Astrocyte (in vitro differentiated cells and primary cell): ENCODE measurements around the gene TMPRSS9. TPM values are rescaled to one million over a fixed set of nuclear protein-coding genes. Genes with fewer than 3 reads are reported as not detected.

Experiments
- DNase-seq: peaks from one replicate; pipeline ENCODE4 v3.0.0-alpha.2; 2010; ENCODE audit warnings: low read depth
- FAIRE-seq: peaks from 2 replicates; lab custom pipeline; 2011; peaks lifted over from hg19 to GRCh38; lab: Jason Lieb, UNC
- H2AFZ ChIP-seq: 2 replicates; pipeline ENCODE4 v1.6.0; 2012; ENCODE audit warnings: low read depth, low read length, inconsistent platforms
- H3K27ac ChIP-seq: 2 replicates; pipeline ENCODE4 v1.5.1; 2011; ENCODE audit warnings: low read depth, low read length, inconsistent platforms
- H3K27me3 ChIP-seq: 2 replicates; pipeline ENCODE4 v1.6.0; 2011; ENCODE audit warnings: low read length, inconsistent platforms; ENCODE audit not compliant: insufficient read depth
- H3K36me3 ChIP-seq: 2 replicates; pipeline ENCODE4 v1.5.1; 2011; ENCODE audit warnings: low read length, inconsistent platforms; ENCODE audit not compliant: insufficient read depth
- H3K4me1 ChIP-seq: 2 replicates; pipeline ENCODE4 v1.5.1; 2011; ENCODE audit warnings: low read length, inconsistent platforms; ENCODE audit not compliant: insufficient read depth
- H3K4me2 ChIP-seq: 2 replicates; pipeline ENCODE4 v1.6.0; 2012; ENCODE audit warnings: low read length, inconsistent platforms
- H3K4me3 ChIP-seq: 2 replicates; pipeline ENCODE4 v1.5.1; 2011; ENCODE audit warnings: low read depth, mild to moderate bottlenecking, low read length, inconsistent platforms; ENCODE audit not compliant: insufficient read depth
- H3K79me2 ChIP-seq: 2 replicates; pipeline ENCODE4 v1.6.0; 2012; ENCODE audit warnings: mild to moderate bottlenecking, low read length, inconsistent platforms; ENCODE audit not compliant: insufficient read depth
- H3K9ac ChIP-seq: 2 replicates; pipeline ENCODE4 v1.6.0; 2012; ENCODE audit warnings: mild to moderate bottlenecking, low read length, inconsistent platforms
- H3K9me3 ChIP-seq: 2 replicates; pipeline ENCODE4 v1.5.1; 2012; ENCODE audit warnings: low read depth, mild to moderate bottlenecking, low read length, inconsistent platforms; ENCODE audit not compliant: insufficient read depth
- H4K20me1 ChIP-seq: 2 replicates; pipeline ENCODE4 v1.6.0; 2012; ENCODE audit warnings: low read length, inconsistent platforms; ENCODE audit not compliant: insufficient read depth
- H3K27ac Mint-ChIP-seq: one replicate; pipeline ENCODE4 v1.8.0; 2021; ENCODE audit warnings: mild to moderate bottlenecking, mixed read lengths; ENCODE audit not compliant: unreplicated experiment
- H3K27me3 Mint-ChIP-seq: one replicate; pipeline ENCODE4 v1.8.0; 2021; ENCODE audit warnings: low read depth, mixed read lengths; ENCODE audit not compliant: unreplicated experiment
- H3K36me3 Mint-ChIP-seq: one replicate; pipeline ENCODE4 v1.8.0; 2021; ENCODE audit warnings: low read depth, mixed read lengths; ENCODE audit not compliant: unreplicated experiment
- H3K4me1 Mint-ChIP-seq: one replicate; pipeline ENCODE4 v1.8.0; 2021; ENCODE audit warnings: low read depth, mixed read lengths; ENCODE audit not compliant: unreplicated experiment
- H3K4me3 Mint-ChIP-seq: one replicate; pipeline ENCODE4 v1.8.0; 2021; ENCODE audit warnings: mild to moderate bottlenecking, moderate library complexity, mixed read lengths; ENCODE audit not compliant: unreplicated experiment
- H3K9me3 Mint-ChIP-seq: one replicate; pipeline ENCODE4 v1.8.0; 2021; ENCODE audit warnings: mild to moderate bottlenecking, mixed read lengths; ENCODE audit not compliant: unreplicated experiment
- EZH2 ChIP-seq: IDR thresholded peaks from 2 replicates; pipeline ENCODE4 v1.6.1; 2012; ENCODE audit warnings: mild to moderate bottlenecking, low read length, inconsistent platforms; ENCODE audit not compliant: insufficient read depth
- total RNA-seq: library from RNA; stranded (reverse); gene quantifications from 2 replicates; pipeline ENCODE4 v1.2.1, GENCODE V29; 2021
- TF ChIP-seq, protein P1 (sequence below): IDR thresholded peaks from 2 replicates; pipeline ENCODE4 v1.5.1; 2011; ENCODE audit warnings: low read depth, mild to moderate bottlenecking, inconsistent platforms, low read length, moderate library complexity; ENCODE audit not compliant: insufficient read depth

TMPRSS9 gene
- total RNA-seq, 1 donor from 2014 or later, result 0.16 TPM

GRCh38 chr19:2340496-2341243 lies 19.4 kb upstream of the TMPRSS9 start:
- H3K4me1 ChIP-seq, result peaks cover 4% of the 10 kb centered on the region
- no peaks in the 10 kb centered on the region for H3K9me3 ChIP-seq
- FAIRE-seq (no peak), DNase-seq (no peak)
- no peak overlapping the region for H2AFZ ChIP-seq
- H3K9ac ChIP-seq, result no peak overlapping the region
- no peak overlapping the region for H3K27ac Mint-ChIP-seq
- H3K27ac ChIP-seq, result no peak overlapping the region
- no peaks in the 10 kb centered on the region for H3K36me3 ChIP-seq
- no peak overlapping the region for H3K4me3 ChIP-seq
- H3K27me3 ChIP-seq, result no peaks in the 10 kb centered on the region
- no peaks in the 10 kb centered on the region for H3K27me3 Mint-ChIP-seq
- H3K9me3 Mint-ChIP-seq, result no peaks in the 10 kb centered on the region
- TF ChIP-seq, protein P1, sequence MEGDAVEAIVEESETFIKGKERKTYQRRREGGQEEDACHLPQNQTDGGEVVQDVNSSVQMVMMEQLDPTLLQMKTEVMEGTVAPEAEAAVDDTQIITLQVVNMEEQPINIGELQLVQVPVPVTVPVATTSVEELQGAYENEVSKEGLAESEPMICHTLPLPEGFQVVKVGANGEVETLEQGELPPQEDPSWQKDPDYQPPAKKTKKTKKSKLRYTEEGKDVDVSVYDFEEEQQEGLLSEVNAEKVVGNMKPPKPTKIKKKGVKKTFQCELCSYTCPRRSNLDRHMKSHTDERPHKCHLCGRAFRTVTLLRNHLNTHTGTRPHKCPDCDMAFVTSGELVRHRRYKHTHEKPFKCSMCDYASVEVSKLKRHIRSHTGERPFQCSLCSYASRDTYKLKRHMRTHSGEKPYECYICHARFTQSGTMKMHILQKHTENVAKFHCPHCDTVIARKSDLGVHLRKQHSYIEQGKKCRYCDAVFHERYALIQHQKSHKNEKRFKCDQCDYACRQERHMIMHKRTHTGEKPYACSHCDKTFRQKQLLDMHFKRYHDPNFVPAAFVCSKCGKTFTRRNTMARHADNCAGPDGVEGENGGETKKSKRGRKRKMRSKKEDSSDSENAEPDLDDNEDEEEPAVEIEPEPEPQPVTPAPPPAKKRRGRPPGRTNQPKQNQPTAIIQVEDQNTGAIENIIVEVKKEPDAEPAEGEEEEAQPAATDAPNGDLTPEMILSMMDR, result no peak
- no peak for TF ChIP-seq EZH2
- H3K36me3 Mint-ChIP-seq, result no peaks in the 10 kb centered on the region
- peaks cover 26% of the 10 kb centered on the region for H3K79me2 ChIP-seq
- peaks cover 31% of the 10 kb centered on the region for H4K20me1 ChIP-seq
- H3K4me2 ChIP-seq, result no peak overlapping the region
- H3K4me1 Mint-ChIP-seq, result no peaks in the 10 kb centered on the region
- no peak overlapping the region for H3K4me3 Mint-ChIP-seq

DNA sequence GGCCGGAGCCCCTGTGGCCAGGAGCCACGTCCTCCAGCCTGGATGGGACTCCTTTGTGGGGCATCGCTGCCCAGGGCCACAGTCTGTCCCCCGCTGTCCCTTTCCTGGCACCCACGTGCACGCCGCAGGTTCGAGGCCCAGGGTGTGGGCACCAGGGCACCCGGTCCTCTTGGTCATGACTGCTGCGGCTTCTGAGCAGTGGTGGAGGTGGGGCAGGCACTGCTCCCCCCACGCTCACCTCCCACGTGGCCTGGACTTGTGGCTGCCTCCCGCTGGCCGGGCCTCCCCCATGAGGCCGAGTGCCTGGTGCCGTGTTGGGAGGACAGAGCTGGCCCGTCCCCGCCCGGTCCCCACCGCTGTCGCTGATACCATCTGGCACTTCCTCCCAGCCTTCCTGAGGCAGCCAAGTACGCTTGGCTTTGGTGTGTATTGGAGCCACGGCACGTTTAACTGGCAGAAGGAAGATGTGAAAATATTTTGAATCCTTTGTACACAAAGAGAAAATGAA lies 18.8 kb upstream of the TMPRSS9 start:
- H3K79me2 ChIP-seq, result peaks cover 19% of the 10 kb centered on the region

More for the DNA sequence above, 18.8 kb upstream of the TMPRSS9 start:
- Histone ChIP-seq H4K20me1 (peaks cover 24% of the 10 kb centered on the region), H3K9ac (no peak overlapping the region), H3K4me1 (peaks cover 4% of the 10 kb centered on the region), H3K4me3 (no peak overlapping the region), H2AFZ (no peak overlapping the region), H3K27ac (no peak overlapping the region), H3K27me3 (no peaks in the 10 kb centered on the region), H3K4me2 (no peak overlapping the region), H3K36me3 (no peaks in the 10 kb centered on the region), H3K9me3 (no peaks in the 10 kb centered on the region)
- TF ChIP-seq, protein P1, result no peak
- TF ChIP-seq EZH2, result no peak
- Mint-ChIP-seq H3K27ac (no peak overlapping the region), H3K4me1 (no peaks in the 10 kb centered on the region), H3K4me3 (no peak overlapping the region), H3K27me3 (no peaks in the 10 kb centered on the region), H3K9me3 (no peaks in the 10 kb centered on the region), H3K36me3 (no peaks in the 10 kb centered on the region)
- DNase-seq (no peak), FAIRE-seq (no peak)
